HG03175 (cell line): ENCODE measurements around the gene TMEM242.
"Not testable (repeated sequence)": the region's sequence is repeated elsewhere in the genome, so short reads cannot be mapped to it uniquely, and the experiment has no call there.

Experiments
- ATAC-seq: cut with Tn5 transposase; IDR thresholded peaks from one replicate; pipeline ENCODE4 v1.9.1; 2021; ENCODE audit warnings: mild to moderate bottlenecking, moderate library complexity; ENCODE audit not compliant: unreplicated experiment

Gene TMEM242

GRCh38 chr6:157325069-157325805 lies 1.9 kb upstream of the TMEM242 start:
- no peak for ATAC-seq

- ATAC-seq, result peak; percentile 24
Observed at GRCh38 chr6:157323966-157324300, 614 bp upstream of the TMEM242 start.

GRCh38 chr6:157322792-157323254 lies 496 bp downstream of the TMEM242 start:
- ATAC-seq, result no peak

GRCh38 chr6:157316871-157317814 lies 6.2 kb downstream of the TMEM242 start:
- no peak for ATAC-seq

- ATAC-seq, result peak; percentile 81
Observed at GRCh38 chr6:157314705-157315321, 8.5 kb downstream of the TMEM242 start.

- no peak for ATAC-seq
Observed at GRCh38 chr6:157313531-157314467, 9.5 kb downstream of the TMEM242 start.

GRCh38 chr6:157312757-157313156 lies 10.6 kb downstream of the TMEM242 start:
- no peak for ATAC-seq

GRCh38 chr6:157310693-157311092 lies 12.6 kb downstream of the TMEM242 start:
- not testable (repeated sequence) for ATAC-seq

- ATAC-seq, result no peak
Observed at GRCh38 chr6:157307661-157308060, 15.7 kb downstream of the TMEM242 start.

GRCh38 chr6:157305670-157306653 lies 17.4 kb downstream of the TMEM242 start:
- no peak for ATAC-seq

GRCh38 chr6:157304899-157305663 lies 18.2 kb downstream of the TMEM242 start:
- ATAC-seq, result no peak

- ATAC-seq, result no peak
Observed at GRCh38 chr6:157302736-157303135, 20.6 kb downstream of the TMEM242 start.

GRCh38 chr6:157300436-157300835 lies 22.9 kb downstream of the TMEM242 start:
- no peak for ATAC-seq

GRCh38 chr6:157300006-157300405 lies 23.3 kb downstream of the TMEM242 start:
- ATAC-seq, result no peak

GRCh38 chr6:157298216-157298724 lies 25.0 kb downstream of the TMEM242 start:
- no peak for ATAC-seq

GRCh38 chr6:157294654-157295053 lies 28.7 kb downstream of the TMEM242 start:
- ATAC-seq, result no peak

GRCh38 chr6:157293780-157294179 lies 29.5 kb downstream of the TMEM242 start:
- no peak for ATAC-seq

GRCh38 chr6:157292202-157292601 lies 31.1 kb downstream of the TMEM242 start:
- ATAC-seq, result no peak
